ENCODE data around the gene RPL38.

Gene RPL38

GRCh38 chr17:74241431-74241830 lies 38.0 kb downstream of the RPL38 start:
- FAIRE-seq (no peak), DNase-seq (ENCODE audit: insufficient read length, low spot score) (no peak)
- no peak for TF ChIP-seq POLR2A (IDR thresholded peaks at IDR 0.05; ENCODE audit: low read depth, low read length)
- TF ChIP-seq TAF1 (IDR thresholded peaks at IDR 0.05; ENCODE audit: low read depth, low read length) = no peak
- TF ChIP-seq POLR2AphosphoS5 (IDR thresholded peaks at IDR 0.05; ENCODE audit: low read depth, low read length) = no peak
- no peak for TF ChIP-seq SPI1 (IDR thresholded peaks at IDR 0.05; ENCODE audit: low read depth, low read length)
- no peak for TF ChIP-seq POU2F2 (IDR thresholded peaks at IDR 0.05; ENCODE audit: low read depth, low read length)
- no peak for TF ChIP-seq PAX5 (IDR thresholded peaks at IDR 0.05; ENCODE audit: insufficient read depth, low read length, severe bottlenecking)

DNA sequence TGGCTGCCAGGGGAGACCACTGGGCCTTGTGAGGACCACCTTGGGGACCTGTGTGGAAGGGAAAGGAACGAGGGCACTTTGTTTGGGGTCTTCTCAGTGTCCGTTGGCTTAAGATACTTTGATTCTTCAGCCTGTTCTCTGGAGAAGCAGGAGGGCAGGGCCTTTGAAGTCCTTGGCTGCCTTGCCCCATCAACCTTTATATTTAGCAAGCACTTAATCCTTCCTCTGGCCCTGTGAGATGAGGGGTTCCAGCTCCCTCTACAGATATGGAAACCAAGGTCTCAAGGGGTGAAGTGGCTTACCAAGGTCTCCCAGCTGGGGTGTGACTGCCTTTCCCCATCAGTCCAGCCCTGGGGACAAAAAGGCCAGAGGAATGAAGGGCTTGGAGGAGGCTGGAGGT lies 38.4 kb downstream of the RPL38 start:
- DNase-seq (ENCODE audit: insufficient read length, low spot score) (no peak), FAIRE-seq (no peak)
- TF ChIP-seq PAX5 (IDR thresholded peaks at IDR 0.05; ENCODE audit: insufficient read depth, low read length, severe bottlenecking) (no peak), POU2F2 (IDR thresholded peaks at IDR 0.05; ENCODE audit: low read depth, low read length) (no peak), POLR2AphosphoS5 (IDR thresholded peaks at IDR 0.05; ENCODE audit: low read depth, low read length) (no peak), TAF1 (IDR thresholded peaks at IDR 0.05; ENCODE audit: low read depth, low read length) (no peak), SPI1 (IDR thresholded peaks at IDR 0.05; ENCODE audit: low read depth, low read length) (no peak), POLR2A (IDR thresholded peaks at IDR 0.05; ENCODE audit: low read depth, low read length) (no peak)

- FAIRE-seq (no peak), DNase-seq (ENCODE audit: insufficient read length, low spot score) (no peak)
- TF ChIP-seq PAX5 (IDR thresholded peaks at IDR 0.05; ENCODE audit: insufficient read depth, low read length, severe bottlenecking) = no peak
- no peak for TF ChIP-seq POU2F2 (IDR thresholded peaks at IDR 0.05; ENCODE audit: low read depth, low read length)
- no peak for TF ChIP-seq POLR2AphosphoS5 (IDR thresholded peaks at IDR 0.05; ENCODE audit: low read depth, low read length)
- no peak for TF ChIP-seq SPI1 (IDR thresholded peaks at IDR 0.05; ENCODE audit: low read depth, low read length)
- TF ChIP-seq POLR2A (IDR thresholded peaks at IDR 0.05; ENCODE audit: low read depth, low read length) = no peak
- TF ChIP-seq TAF1 (IDR thresholded peaks at IDR 0.05; ENCODE audit: low read depth, low read length) = no peak
These were observed 39.7 kb downstream of the RPL38 start for GRCh38 chr17:74243013-74243755.

DNA sequence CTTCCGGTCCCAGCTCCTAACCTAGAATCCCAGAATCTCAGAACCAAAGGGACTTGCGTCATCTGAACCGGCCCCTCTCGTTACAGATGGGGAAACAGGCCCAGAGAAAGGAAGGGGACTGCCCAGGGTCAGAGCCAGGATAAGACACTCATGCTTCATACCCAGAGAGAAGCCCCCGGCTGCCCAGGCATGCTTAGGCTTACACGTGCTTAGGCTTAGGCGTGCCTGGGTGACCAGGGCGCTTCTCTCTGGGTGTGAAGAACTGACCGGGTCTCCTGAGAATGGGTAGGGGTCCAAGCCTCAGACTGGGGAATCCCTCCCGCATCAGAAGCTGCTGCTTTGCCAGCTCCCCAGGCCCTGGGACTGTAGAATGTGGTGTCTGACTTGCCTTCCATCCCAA lies 40.6 kb downstream of the RPL38 start:
- TF ChIP-seq POU2F2 (IDR thresholded peaks at IDR 0.05; ENCODE audit: low read depth, low read length) (no peak), POLR2AphosphoS5 (IDR thresholded peaks at IDR 0.05; ENCODE audit: low read depth, low read length) (no peak), TAF1 (IDR thresholded peaks at IDR 0.05; ENCODE audit: low read depth, low read length) (no peak), POLR2A (IDR thresholded peaks at IDR 0.05; ENCODE audit: low read depth, low read length) (no peak), SPI1 (IDR thresholded peaks at IDR 0.05; ENCODE audit: low read depth, low read length) (no peak), PAX5 (IDR thresholded peaks at IDR 0.05; ENCODE audit: insufficient read depth, low read length, severe bottlenecking) (no peak)
- DNase-seq (ENCODE audit: insufficient read length, low spot score) = no peak
- no peak for FAIRE-seq

DNA sequence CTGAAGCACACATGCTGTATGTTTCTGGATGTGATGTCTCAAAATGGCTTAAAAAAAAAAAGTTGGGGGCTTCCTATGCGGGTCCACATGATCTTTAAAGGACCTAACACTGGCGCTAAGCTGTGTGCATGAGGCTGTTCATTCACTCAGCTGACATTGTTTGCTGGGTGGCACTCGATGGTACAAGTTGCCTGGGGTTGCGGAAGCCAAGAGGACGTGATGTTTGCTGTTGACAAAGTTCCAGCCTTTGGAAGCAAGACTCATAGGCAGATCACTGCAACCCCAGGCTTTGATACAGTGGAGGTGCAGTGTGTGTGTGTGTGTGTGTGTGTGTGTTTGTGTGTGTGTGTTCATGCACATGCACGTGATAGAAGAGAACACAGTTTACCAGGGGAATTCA lies 41.1 kb downstream of the RPL38 start:
- DNase-seq (ENCODE audit: insufficient read length, low spot score) (no peak), FAIRE-seq (no peak)
- TF ChIP-seq POLR2A (IDR thresholded peaks at IDR 0.05; ENCODE audit: low read depth, low read length) (no peak), PAX5 (IDR thresholded peaks at IDR 0.05; ENCODE audit: insufficient read depth, low read length, severe bottlenecking) (no peak), POU2F2 (IDR thresholded peaks at IDR 0.05; ENCODE audit: low read depth, low read length) (no peak), POLR2AphosphoS5 (IDR thresholded peaks at IDR 0.05; ENCODE audit: low read depth, low read length) (no peak), TAF1 (IDR thresholded peaks at IDR 0.05; ENCODE audit: low read depth, low read length) (no peak), SPI1 (IDR thresholded peaks at IDR 0.05; ENCODE audit: low read depth, low read length) (no peak)

DNA sequence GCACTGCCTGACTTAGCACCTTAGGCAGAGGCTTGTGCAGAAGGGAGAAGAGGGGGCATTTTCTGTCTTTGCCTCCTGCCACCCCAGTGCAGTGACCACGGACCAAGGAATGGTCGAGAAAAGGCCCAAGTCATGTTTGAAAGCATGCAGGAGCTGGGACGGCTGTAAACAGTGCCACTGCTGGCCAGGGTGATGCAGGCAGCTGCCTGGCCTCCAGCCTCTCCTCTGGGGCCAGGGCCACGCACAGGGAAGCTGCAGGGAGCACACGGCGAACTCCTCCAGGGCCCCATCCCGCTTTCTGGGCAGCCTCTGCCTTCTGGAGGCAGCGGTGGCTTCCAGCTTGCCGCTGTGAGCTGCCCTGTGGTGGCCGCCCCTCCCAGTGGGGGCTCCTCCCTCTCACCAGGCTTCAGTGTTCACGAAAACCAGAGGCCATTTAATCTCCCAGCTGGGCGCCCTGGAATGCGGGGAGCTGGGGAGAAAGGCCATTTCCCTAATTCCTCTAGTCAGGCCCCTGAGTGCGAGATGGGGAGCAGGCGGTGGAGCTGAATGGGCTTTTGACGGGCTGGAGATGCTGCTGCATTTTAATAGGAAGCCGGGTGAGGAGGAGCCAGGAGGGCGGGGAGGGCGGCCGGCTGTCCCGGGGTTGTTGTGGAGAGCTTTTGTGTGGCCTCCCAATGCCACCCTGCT lies 41.8 kb downstream of the RPL38 start:
- FAIRE-seq = no peak
- no peak for DNase-seq (ENCODE audit: insufficient read length, low spot score)
- TF ChIP-seq POLR2AphosphoS5 (IDR thresholded peaks at IDR 0.05; ENCODE audit: low read depth, low read length) (no peak), SPI1 (IDR thresholded peaks at IDR 0.05; ENCODE audit: low read depth, low read length) (no peak), POLR2A (IDR thresholded peaks at IDR 0.05; ENCODE audit: low read depth, low read length) (no peak), POU2F2 (IDR thresholded peaks at IDR 0.05; ENCODE audit: low read depth, low read length) (no peak), TAF1 (IDR thresholded peaks at IDR 0.05; ENCODE audit: low read depth, low read length) (no peak), PAX5 (IDR thresholded peaks at IDR 0.05; ENCODE audit: insufficient read depth, low read length, severe bottlenecking) (no peak)

GRCh38 chr17:74245871-74246270 lies 42.4 kb downstream of the RPL38 start:
- no peak for DNase-seq (ENCODE audit: insufficient read length, low spot score)
- no peak for FAIRE-seq
- TF ChIP-seq SPI1 (IDR thresholded peaks at IDR 0.05; ENCODE audit: low read depth, low read length) = no peak
- no peak for TF ChIP-seq POU2F2 (IDR thresholded peaks at IDR 0.05; ENCODE audit: low read depth, low read length)
- no peak for TF ChIP-seq POLR2A (IDR thresholded peaks at IDR 0.05; ENCODE audit: low read depth, low read length)
- TF ChIP-seq TAF1 (IDR thresholded peaks at IDR 0.05; ENCODE audit: low read depth, low read length) = no peak
- TF ChIP-seq POLR2AphosphoS5 (IDR thresholded peaks at IDR 0.05; ENCODE audit: low read depth, low read length) = no peak
- TF ChIP-seq PAX5 (IDR thresholded peaks at IDR 0.05; ENCODE audit: insufficient read depth, low read length, severe bottlenecking) = no peak

GRCh38 chr17:74249590-74250270 lies 46.3 kb downstream of the RPL38 start:
- no peak for TF ChIP-seq POLR2A (IDR thresholded peaks at IDR 0.05; ENCODE audit: low read depth, low read length)
- no peak for TF ChIP-seq SPI1 (IDR thresholded peaks at IDR 0.05; ENCODE audit: low read depth, low read length)
- FAIRE-seq (no peak), DNase-seq (ENCODE audit: insufficient read length, low spot score) (no peak)

DNA sequence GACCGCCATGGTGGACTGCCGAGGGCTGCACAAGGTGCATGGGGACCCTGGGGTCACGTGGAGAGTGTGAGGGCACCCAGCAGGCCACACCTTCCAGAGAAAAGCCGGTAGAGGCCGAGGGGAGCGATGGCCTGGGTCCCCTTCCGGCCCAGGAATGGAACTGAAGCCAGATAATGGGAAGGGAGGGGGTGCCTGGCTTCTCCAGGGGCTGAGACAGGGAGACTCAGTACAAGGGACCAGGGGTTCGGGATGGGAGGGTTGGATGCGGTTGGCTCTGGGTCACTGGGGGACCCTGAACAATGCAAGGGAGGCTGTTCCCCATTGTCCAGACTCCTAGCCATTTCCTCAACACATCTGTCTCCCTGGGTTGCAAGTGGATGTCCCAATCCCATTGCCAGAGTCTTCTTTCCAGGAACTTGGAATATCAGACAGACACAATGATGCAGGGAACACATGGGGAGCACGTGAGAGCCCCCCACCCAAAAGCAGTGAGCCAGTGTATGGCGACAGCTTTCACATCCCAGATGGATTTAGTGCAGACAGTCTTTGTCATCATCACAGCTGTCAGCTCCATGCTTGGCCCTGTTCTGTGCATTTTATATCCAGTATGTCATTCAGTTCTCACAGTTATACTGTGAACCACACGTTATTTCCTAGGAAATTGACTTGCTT lies 47.0 kb downstream of the RPL38 start:
- no peak for DNase-seq (ENCODE audit: insufficient read length, low spot score)

More for the DNA sequence above, 47.0 kb downstream of the RPL38 start:
- TF ChIP-seq POLR2AphosphoS5 (IDR thresholded peaks at IDR 0.05; ENCODE audit: low read depth, low read length) = no peak
- no peak for TF ChIP-seq PAX5 (IDR thresholded peaks at IDR 0.05; ENCODE audit: insufficient read depth, low read length, severe bottlenecking)
- TF ChIP-seq POLR2A (IDR thresholded peaks at IDR 0.05; ENCODE audit: low read depth, low read length) = no peak
- no peak for TF ChIP-seq TAF1 (IDR thresholded peaks at IDR 0.05; ENCODE audit: low read depth, low read length)
- no peak for TF ChIP-seq SPI1 (IDR thresholded peaks at IDR 0.05; ENCODE audit: low read depth, low read length)
- TF ChIP-seq POU2F2 (IDR thresholded peaks at IDR 0.05; ENCODE audit: low read depth, low read length) = no peak
- FAIRE-seq = no peak
